ENCODE measurements around the gene CYTH1. TPM values are rescaled to one million over a fixed set of nuclear protein-coding genes. Genes with fewer than 3 reads are reported as not detected.

CYTH1 gene
- polyA plus RNA-seq, 1 of the 3 experiments (the other 2 are of a cell fraction) = 23.8 TPM

GRCh38 chr17:78665387-78665951 is 116.6 kb downstream of the CYTH1 start:
- DNase-seq = no peak
- H3K9me2 ChIP-seq = no peaks in the 10 kb centered on the region
- TF ChIP-seq ELF1 (IDR thresholded peaks at IDR 0.05) = no peak
- TF ChIP-seq PBX3 (IDR thresholded peaks at IDR 0.05) = no peak
- TF ChIP-seq CHD2 (IDR thresholded peaks at IDR 0.05; ENCODE audit: low read length, partially characterized antibody) = no peak
- TF ChIP-seq FOXJ3 (CRISPR knock-in tag; IDR thresholded peaks at IDR 0.05) = no peak
- TF ChIP-seq MEF2A (IDR thresholded peaks at IDR 0.05; ENCODE audit: borderline replicate concordance, low read depth) = no peak
- no peak overlapping the region for H3K4me3 ChIP-seq (ENCODE audit: low read depth in 2 of 2, low read length in 1 of 2)
- H3K9me3 ChIP-seq = no peaks in the 10 kb centered on the region
- 88% methylated on average over 15 of the region's 15 CpGs for WGBS (ENCODE audit: low lambda C conversion rate)
- H3K4me2 ChIP-seq = no peak overlapping the region
- H3K79me2 ChIP-seq (ENCODE audit: insufficient read depth) = no peaks in the 10 kb centered on the region
- peaks cover 5% of the 10 kb centered on the region for H3F3A ChIP-seq (replicated peaks; ENCODE audit: insufficient read depth)
- CTCF ChIA-PET = interaction anchor here (1.3 to 1.7 kb wide), 5 partner anchors 8 to 244 kb away, joined by 3 to 5 read pairs (median 4); no protein-coding TSS in a partner anchor
- H3K27ac ChIP-seq (ENCODE audit: low read depth in 2 of 2, low read length in 1 of 2) = no peak overlapping the region
- no peak overlapping the region for H2AFZ ChIP-seq (ENCODE audit: low read depth)
- no peaks in the 10 kb centered on the region for H4K20me1 ChIP-seq (ENCODE audit: insufficient read depth)
- H3K9ac ChIP-seq = no peak overlapping the region
- no peaks in the 10 kb centered on the region for H3K27me3 ChIP-seq (ENCODE audit: insufficient read depth)
- peaks cover 0 to 14% of the 10 kb centered on the region in 2 experiments; a peak in 1 of 4 replicates for H3K4me1 ChIP-seq (ENCODE audit: control insufficient read depth in 1 of 2, insufficient read depth in 2 of 2, low read depth in 1 of 2, low read length in 1 of 2)
- H3K36me3 ChIP-seq (replicated peaks in 1 of 2; ENCODE audit: control insufficient read depth in 1 of 2, insufficient read depth in 2 of 2, low read length in 1 of 2) = no peaks in the 10 kb centered on the region
- POLR2A ChIA-PET = interaction anchor here (1.7 kb wide), 1 partner anchor 9 kb away, joined by 4 read pairs; no protein-coding TSS in a partner anchor

- Histone ChIP-seq H3K36me3 (replicated peaks in 1 of 2; ENCODE audit: control insufficient read depth in 1 of 2, insufficient read depth in 2 of 2, low read length in 1 of 2) (no peaks in the 10 kb centered on the region), H4K20me1 (ENCODE audit: insufficient read depth) (no peaks in the 10 kb centered on the region), H3K9me3 (no peaks in the 10 kb centered on the region), H3K9me2 (no peaks in the 10 kb centered on the region), H3K4me1 (ENCODE audit: control insufficient read depth in 1 of 2, insufficient read depth in 2 of 2, low read depth in 1 of 2, low read length in 1 of 2) (peaks cover 0 to 14% of the 10 kb centered on the region in 2 experiments; a peak in 1 of 4 replicates), H3K27me3 (ENCODE audit: insufficient read depth) (no peaks in the 10 kb centered on the region), H3K27ac (ENCODE audit: low read depth in 2 of 2, low read length in 1 of 2) (no peak overlapping the region), H3K4me3 (ENCODE audit: low read depth in 2 of 2, low read length in 1 of 2) (no peak overlapping the region), H3K9ac (no peak overlapping the region), H3F3A (replicated peaks; ENCODE audit: insufficient read depth) (peaks cover 5% of the 10 kb centered on the region), H3K79me2 (ENCODE audit: insufficient read depth) (no peaks in the 10 kb centered on the region), H2AFZ (ENCODE audit: low read depth) (no peak overlapping the region), H3K4me2 (no peak overlapping the region)
- DNase-seq = no peak
- WGBS (ENCODE audit: low lambda C conversion rate) = 91% methylated on average over 24 of the region's 24 CpGs
- ChIA-PET POLR2A (no interaction called here), CTCF (interaction anchor here (0.6 to 1.5 kb wide), 5 partner anchors 13 to 243 kb away, joined by 3 to 5 read pairs (median 3); no protein-coding TSS in a partner anchor)
- TF ChIP-seq TAF1 (IDR thresholded peaks at IDR 0.05; ENCODE audit: borderline replicate concordance, low read depth, low read length) (no peak), POLR2AphosphoS5 (IDR thresholded peaks at IDR 0.05; ENCODE audit: low read depth, low read length) (no peak), GATA2 (CRISPR knock-in tag; IDR thresholded peaks at IDR 0.05) (no peak), NFIC (IDR thresholded peaks at IDR 0.05; ENCODE audit: borderline replicate concordance) (0 out of 2 replicates have a peak, but pooled peaks have one; percentile 8), CTCF (IDR thresholded peaks at IDR 0.05) (no peak)
Measured at GRCh38 chr17:78664476-78665386, 117.3 kb downstream of the CYTH1 start.
